Testis (tissue), 3 donors: ENCODE results near the gene ARFGAP1. TPM values are rescaled to one million over a fixed set of nuclear protein-coding genes. Genes with fewer than 3 reads are reported as not detected.

Experiments used
- DNase-seq: peaks from one replicate; pipeline ENCODE4 v3.0.0-alpha.2; 2019
- H3K27ac ChIP-seq, 2 donors: fragments of 200-600 bp; sonication (generic); one replicate each; pipeline ENCODE4 v1.5.1; 2019
- H3K27me3 ChIP-seq: fragments of 200-600 bp; sonication (generic); one replicate; pipeline ENCODE4 v1.5.1; 2019
- H3K36me3 ChIP-seq: fragments of 200-600 bp; sonication (generic); one replicate; pipeline ENCODE4 v1.5.1; 2017; ENCODE audit warnings: low read depth; ENCODE audit errors: missing control alignments
- H3K4me1 ChIP-seq: fragments of 200-600 bp; sonication (generic); one replicate; pipeline ENCODE4 v1.5.1; 2019
- H3K4me3 ChIP-seq, 2 donors: fragments of 200-600 bp; sonication (generic); one replicate each; pipeline ENCODE4 v1.5.1; 2017 to 2019
- H3K9me3 ChIP-seq: fragments of 200-600 bp; sonication (generic); one replicate; pipeline ENCODE4 v1.5.1; 2017
- CTCF ChIP-seq, 3 experiments: fragments of 450-650 bp in 2 of 3; fragments of 200-600 bp in 1 of 3; sonication (generic) in 1 of 3; IDR thresholded peaks; one replicate each; pipeline ENCODE4 v1.5.1; 2016 to 2019; ENCODE audit warnings: antibody characterized with exemption in 3 of 3, mild to moderate bottlenecking in 2 of 3, moderate library complexity in 1 of 3
- POLR2A ChIP-seq: fragments of 450-650 bp; IDR thresholded peaks from one replicate; pipeline ENCODE4 v1.6.1; 2017; ENCODE audit warnings: antibody characterized with exemption, mild to moderate bottlenecking, moderate library complexity
- WGBS, 2 donors: methylation state at CpG; one replicate each; pipeline ENCODE4 v1.1.5; 2018; 5-methylcytosine and 5-hydroxymethylcytosine counted together
- intact Hi-C: fragments of 100-400 bp; cut with DNase I; formaldehyde crosslinking; loops from one replicate; pipeline ENCODE4 v1.15.1; 2023; ENCODE audit warnings: low total_unique reads
- polyA plus RNA-seq: library from polyadenylated mRNA; stranded (reverse); fragments of 350-450 nt; fragmentation: Illumina TruSeq; extraction: RNeasy Lipid Tissue Mini Kit (QIAGEN cat#74804); gene quantifications from one replicate; pipeline ENCODE4 v1.2.3, GENCODE V29; 2014; ENCODE audit warnings: low read depth, low replicate concordance; ENCODE audit not compliant: insufficient read depth
- total RNA-seq, 2 donors: library from RNA; depleted of rRNA; stranded (reverse); fragments of >200 nt; gene quantifications; one replicate each; pipeline ENCODE4 v1.2.3, GENCODE V29; 2016

ARFGAP1 gene
- total and polyA plus RNA-seq, 3 donors from 2014 or later = 97.0 to 126 (median 110) TPM

GRCh38 chr20:63297796-63298572 is 25.4 kb downstream of the ARFGAP1 start:
- Histone ChIP-seq H3K27ac (no peak overlapping the region), H3K4me1 (peaks cover 2% of the 10 kb centered on the region), H3K9me3 (no peaks in the 10 kb centered on the region), H3K4me3 (no peak overlapping the region), H3K27me3 (no peaks in the 10 kb centered on the region), H3K36me3 (no peaks in the 10 kb centered on the region)
- intact Hi-C loops = no loop called here
- TF ChIP-seq POLR2A = no peak
- no peak for TF ChIP-seq CTCF (IDR thresholded peaks at IDR 0.05)
- no peak for DNase-seq
- WGBS, 2 donors = 82 to 84% methylated on average over 13 to 16 of the region's 16 CpGs

DNA sequence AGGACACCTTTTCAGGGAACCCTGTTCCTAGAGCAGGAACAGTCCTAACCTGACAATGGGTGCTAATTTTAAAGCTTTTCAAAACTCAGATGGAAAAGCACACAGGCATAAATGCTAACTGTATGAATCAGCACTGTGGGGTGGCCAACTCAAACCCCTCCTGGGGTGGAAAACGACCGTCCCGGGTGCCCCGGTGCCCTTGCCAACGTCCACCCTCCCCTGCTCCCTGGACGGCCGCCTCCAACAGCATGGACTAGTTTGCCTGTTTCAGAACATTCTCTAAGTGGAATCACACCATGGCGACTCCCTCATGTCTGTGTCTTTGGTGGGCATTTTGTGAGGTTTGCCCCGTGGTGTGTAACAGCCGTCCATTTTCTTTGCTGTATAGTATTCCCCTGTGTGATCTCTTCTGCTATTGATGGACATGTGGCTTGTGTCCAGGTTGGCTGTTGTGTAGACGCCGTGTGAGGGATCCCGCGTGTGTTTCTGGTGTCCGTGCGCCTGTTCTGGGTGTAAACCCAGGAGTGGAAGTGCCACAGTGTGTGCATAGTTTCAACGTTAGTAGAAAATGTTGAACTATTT is 26.2 kb downstream of the ARFGAP1 start:
- 91 to 92% methylated on average over 17 of the region's 17 CpGs for WGBS, 2 donors
- Histone ChIP-seq H3K4me1 (peaks cover 2% of the 10 kb centered on the region), H3K27ac (no peak overlapping the region), H3K36me3 (no peaks in the 10 kb centered on the region), H3K9me3 (no peaks in the 10 kb centered on the region), H3K27me3 (no peaks in the 10 kb centered on the region), H3K4me3 (no peak overlapping the region)
- no peak for TF ChIP-seq CTCF (IDR thresholded peaks at IDR 0.05)
- no peak for TF ChIP-seq POLR2A
- intact Hi-C loops = no loop called here
- no peak for DNase-seq

- DNase-seq = no peak
- Histone ChIP-seq H3K27ac (no peak overlapping the region), H3K4me1 (no peaks in the 10 kb centered on the region), H3K4me3 (no peak overlapping the region), H3K9me3 (no peaks in the 10 kb centered on the region), H3K27me3 (no peaks in the 10 kb centered on the region), H3K36me3 (no peaks in the 10 kb centered on the region)
- no peak for TF ChIP-seq CTCF (IDR thresholded peaks at IDR 0.05)
- no peak for TF ChIP-seq POLR2A
- intact Hi-C loops = no loop called here
- 97 to 98% methylated on average over 1 of the region's 1 CpG for WGBS, 2 donors
These were observed 29.1 kb downstream of the ARFGAP1 start for GRCh38 chr20:63301671-63302070.

- Histone ChIP-seq H3K9me3 (no peaks in the 10 kb centered on the region), H3K27me3 (no peaks in the 10 kb centered on the region), H3K36me3 (no peaks in the 10 kb centered on the region), H3K4me3 (no peak overlapping the region), H3K4me1 (no peaks in the 10 kb centered on the region), H3K27ac (no peak overlapping the region)
- WGBS, 2 donors = 70 to 73% methylated on average over 5 of the region's 5 CpGs
- intact Hi-C loops = no loop called here
- TF ChIP-seq CTCF (IDR thresholded peaks at IDR 0.05) = no peak
- TF ChIP-seq POLR2A = no peak
- DNase-seq = no peak
These were observed 30.6 kb downstream of the ARFGAP1 start for GRCh38 chr20:63303095-63303666.
